GM23338 (cell line): ENCODE measurements around the gene RIC1.

ENCODE experiments used
- CREB1 ChIP-seq: fragments of 250-450 bp; sonication (Bioruptor Pico); IDR thresholded peaks from 2 replicates; pipeline ENCODE4 v1.5.0; 2020; ENCODE audit warnings: low read depth, mild to moderate bottlenecking, moderate library complexity
- CTCF ChIP-seq, 2 experiments: fragments of 200-600 bp in 1 of 2; sonication (generic) in 1 of 2; conservative IDR thresholded peaks; 2 replicates each; pipeline versions ENCODE4 v1.5.1 to v1.6.1; 2016 to 2017; ENCODE audit warnings: antibody characterized with exemption in 2 of 2, low read depth in 2 of 2, mild to moderate bottlenecking in 2 of 2, moderate library complexity in 1 of 2
- ETS1 ChIP-seq: IDR thresholded peaks from 2 replicates; pipeline ENCODE4 v1.6.1; 2016; ENCODE audit warnings: antibody characterized with exemption
- JUNB ChIP-seq: IDR thresholded peaks from one replicate; pipeline ENCODE4 v1.6.1; 2016; ENCODE audit warnings: antibody characterized with exemption; ENCODE audit not compliant: unreplicated experiment
- POLR2AphosphoS5 ChIP-seq: IDR thresholded peaks from 2 replicates; pipeline ENCODE4 v1.6.1; 2016; ENCODE audit warnings: antibody characterized with exemption, low read depth

- TF ChIP-seq CTCF (conservative IDR thresholded peaks at IDR 0.05; ENCODE audit: low read depth in 2 of 2) = no peak
- no peak for TF ChIP-seq CREB1 (CRISPR knock-in tag)
- TF ChIP-seq ETS1 = no peak
- no peak for TF ChIP-seq POLR2AphosphoS5
- no peak for TF ChIP-seq JUNB
Observed at GRCh38 chr9:5642170-5642569, 13.3 kb downstream of the RIC1 start.
